Natural killer cell (primary cell): ENCODE results near the gene GAR1. TPM values are rescaled to one million over a fixed set of nuclear protein-coding genes. Genes with fewer than 3 reads are reported as not detected.

Experiments
- ATAC-seq, 3 donors: fragments of 150-1000 bp in 2 of 3; fragments of 200-7000 bp in 1 of 3; cut with Tn5 transposase; 1 replicate in 1 of 3; 2 replicates in 2 of 3; pipeline ENCODE4 v1.10.0; 2021; ENCODE audit warnings: mild to moderate bottlenecking in 2 of 3, moderate library complexity in 2 of 3
- DNase-seq, 2 donors: peaks; one replicate each; pipeline versions ENCODE4 v3.0.0 to v3.0.0-alpha.2; 2013 to 2021; ENCODE audit warnings: mixed read lengths in 1 of 2
- H3K27ac ChIP-seq: one replicate; pipeline ENCODE4 v1.5.1; 2013; ENCODE audit warnings: mild to moderate bottlenecking, low read length
- H3K27me3 ChIP-seq: one replicate; pipeline ENCODE4 v1.6.1; 2013; ENCODE audit warnings: low read length; ENCODE audit not compliant: control insufficient read depth, insufficient read depth
- H3K36me3 ChIP-seq: one replicate; pipeline ENCODE4 v1.6.1; 2013; ENCODE audit warnings: low read length; ENCODE audit not compliant: control insufficient read depth, insufficient read depth
- H3K4me1 ChIP-seq: one replicate; pipeline ENCODE4 v1.6.1; 2013; ENCODE audit warnings: low read length; ENCODE audit not compliant: control insufficient read depth, insufficient read depth
- H3K4me3 ChIP-seq: one replicate; pipeline ENCODE4 v1.5.1; 2013; ENCODE audit warnings: low read length
- H3K9me3 ChIP-seq: one replicate; pipeline ENCODE4 v1.6.1; 2013; ENCODE audit warnings: low read length; ENCODE audit not compliant: control insufficient read depth, insufficient read depth
- H3K27ac Mint-ChIP-seq, 2 donors: one replicate each; pipeline ENCODE4 v1.8.0; 2022; ENCODE audit warnings: mild to moderate bottlenecking in 2 of 2, mixed read lengths in 2 of 2, moderate library complexity in 1 of 2
- H3K27me3 Mint-ChIP-seq, 2 donors: one replicate each; pipeline ENCODE4 v1.8.0; 2022; ENCODE audit warnings: low read depth in 2 of 2, mixed read lengths in 2 of 2
- H3K36me3 Mint-ChIP-seq: one replicate; pipeline ENCODE4 v1.8.0; 2022; ENCODE audit warnings: mixed read lengths
- H3K4me1 Mint-ChIP-seq, 2 donors: one replicate each; pipeline ENCODE4 v1.8.0; 2022; ENCODE audit warnings: mixed read lengths in 2 of 2
- H3K4me3 Mint-ChIP-seq: one replicate; pipeline ENCODE4 v1.8.0; 2022; ENCODE audit warnings: mild to moderate bottlenecking, moderate library complexity, mixed read lengths
- H3K9me3 Mint-ChIP-seq, 2 donors: one replicate each; pipeline ENCODE4 v1.8.0; 2022; ENCODE audit warnings: mixed read lengths in 2 of 2
- CTCF ChIP-seq: fragments of 200-600 bp; IDR thresholded peaks from one replicate; pipeline ENCODE4 v1.8.0; 2022; ENCODE audit warnings: antibody characterized with exemption
- WGBS: methylation state at CpG from one replicate; pipeline ENCODE4 v1.1.7; 2013; ENCODE audit warnings: missing lambda C conversion rate; ENCODE audit not compliant: insufficient coverage; 5-methylcytosine and 5-hydroxymethylcytosine counted together
- intact Hi-C: fragments of 100-400 bp; cut with micrococcal nuclease; formaldehyde crosslinking; loops from one replicate; pipeline ENCODE4 v1.14.2; 2022
- total RNA-seq, 4 donors: library from RNA; stranded (reverse); fragments of 120-200 nt in 1 of 4; gene quantifications; one replicate each; pipeline versions ENCODE4 v1.2.3 to v1.2.4, GENCODE V29; 2013 to 2022

The GAR1 gene
- total RNA-seq, 3 donors from 2014 or later (not counting 1 experiment from before 2014, with no cell fraction given) = 9.5 to 11.2 (median 9.7) TPM

DNA sequence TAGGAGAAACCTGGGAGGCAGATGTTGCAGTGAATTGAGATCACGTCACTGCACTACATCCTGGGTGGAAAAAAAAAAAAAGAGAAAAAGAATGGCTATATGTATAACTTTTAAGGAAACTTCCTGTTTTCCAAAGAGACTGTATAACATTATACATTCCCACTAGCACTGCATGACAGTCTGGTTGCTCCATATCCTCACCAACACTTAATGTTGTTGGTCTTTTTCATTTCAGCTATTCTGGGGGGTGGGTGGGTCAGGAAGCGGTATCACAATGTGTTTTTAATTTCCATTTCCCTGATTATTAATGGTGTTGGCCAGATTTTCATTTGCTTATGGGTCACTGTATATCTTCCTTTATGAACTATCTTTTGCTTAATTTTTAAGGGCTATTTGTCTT is 45.7 kb downstream of the GAR1 start:
- no peak overlapping the region for H3K4me3 Mint-ChIP-seq
- WGBS = 100% methylated on average over 2 of the region's 2 CpGs
- H3K36me3 Mint-ChIP-seq = no peaks in the 10 kb centered on the region
- H3K27me3 ChIP-seq = no peaks in the 10 kb centered on the region
- intact Hi-C loops = no loop called here
- H3K27me3 Mint-ChIP-seq = no peaks in the 10 kb centered on the region
- peaks cover 4% of the 10 kb centered on the region for H3K9me3 ChIP-seq
- peaks cover 0 to 3% of the 10 kb centered on the region in 2 donors for H3K9me3 Mint-ChIP-seq
- H3K27ac ChIP-seq = no peak overlapping the region
- H3K4me1 ChIP-seq = no peaks in the 10 kb centered on the region
- no peaks in the 10 kb centered on the region for H3K36me3 ChIP-seq
- no peak overlapping the region for H3K27ac Mint-ChIP-seq
- DNase-seq (no peak), ATAC-seq (no peak)
- TF ChIP-seq CTCF = no peak
- H3K4me3 ChIP-seq = no peak overlapping the region
- H3K4me1 Mint-ChIP-seq = no peaks in the 10 kb centered on the region

- H3K4me3 ChIP-seq = no peak overlapping the region
- H3K4me1 Mint-ChIP-seq = no peaks in the 10 kb centered on the region
- WGBS = 95% methylated on average over 2 of the region's 3 CpGs
- DNase-seq (no peak), ATAC-seq (no peak)
- H3K27me3 ChIP-seq = no peaks in the 10 kb centered on the region
- no peaks in the 10 kb centered on the region for H3K36me3 ChIP-seq
- H3K4me3 Mint-ChIP-seq = no peak overlapping the region
- no peak overlapping the region for H3K27ac ChIP-seq
- no peaks in the 10 kb centered on the region for H3K4me1 ChIP-seq
- intact Hi-C loops = no loop called here
- H3K9me3 ChIP-seq = peaks cover 4% of the 10 kb centered on the region
- no peak for TF ChIP-seq CTCF
- H3K36me3 Mint-ChIP-seq = no peaks in the 10 kb centered on the region
- peaks cover 0 to 3% of the 10 kb centered on the region in 2 donors for H3K9me3 Mint-ChIP-seq
- H3K27me3 Mint-ChIP-seq = no peaks in the 10 kb centered on the region
- H3K27ac Mint-ChIP-seq = no peak overlapping the region
Measured at GRCh38 chr4:109861916-109862511, 46.5 kb downstream of the GAR1 start.

GRCh38 chr4:109864134-109864533 is 48.6 kb downstream of the GAR1 start:
- peaks cover 4% of the 10 kb centered on the region for H3K9me3 ChIP-seq
- ATAC-seq (no peak), DNase-seq (no peak)
- Mint-ChIP-seq H3K27me3 (no peaks in the 10 kb centered on the region), H3K4me1 (no peaks in the 10 kb centered on the region), H3K36me3 (no peaks in the 10 kb centered on the region), H3K4me3 (no peak overlapping the region), H3K27ac (no peak overlapping the region), H3K9me3 (no peaks in the 10 kb centered on the region)
- no peak overlapping the region for H3K4me3 ChIP-seq
- no peaks in the 10 kb centered on the region for H3K4me1 ChIP-seq
- H3K27me3 ChIP-seq = no peaks in the 10 kb centered on the region
- H3K27ac ChIP-seq = no peak overlapping the region
- intact Hi-C loops = no loop called here
- TF ChIP-seq CTCF = no peak
- no peaks in the 10 kb centered on the region for H3K36me3 ChIP-seq

GRCh38 chr4:109870061-109870460 is 54.5 kb downstream of the GAR1 start:
- Mint-ChIP-seq H3K4me3 (no peak overlapping the region), H3K4me1 (no peaks in the 10 kb centered on the region), H3K27me3 (no peaks in the 10 kb centered on the region), H3K36me3 (no peaks in the 10 kb centered on the region), H3K27ac (no peak overlapping the region), H3K9me3 (no peaks in the 10 kb centered on the region)
- no peaks in the 10 kb centered on the region for H3K4me1 ChIP-seq
- DNase-seq (no peak), ATAC-seq (no peak)
- no peaks in the 10 kb centered on the region for H3K9me3 ChIP-seq
- H3K27me3 ChIP-seq = no peaks in the 10 kb centered on the region
- intact Hi-C loops = no loop called here
- H3K4me3 ChIP-seq = no peak overlapping the region
- TF ChIP-seq CTCF = no peak
- no peaks in the 10 kb centered on the region for H3K36me3 ChIP-seq
- 94% methylated on average over 5 of the region's 5 CpGs for WGBS
- H3K27ac ChIP-seq = no peak overlapping the region
